Endothelial cell (in vitro differentiated cells): ENCODE results near the gene SNCAIP. TPM values are rescaled to one million over a fixed set of nuclear protein-coding genes. Genes with fewer than 3 reads are reported as not detected.

ENCODE experiments used
- DNase-seq: peaks from one replicate; pipeline ENCODE4 v3.0.0; 2021; ENCODE audit warnings: low spot score
- H3K27ac Mint-ChIP-seq: one replicate; pipeline ENCODE4 v1.8.0; 2021; ENCODE audit warnings: mixed read lengths, inconsistent platforms; ENCODE audit not compliant: unreplicated experiment
- H3K27me3 Mint-ChIP-seq: one replicate; pipeline ENCODE4 v1.8.0; 2021; ENCODE audit warnings: mild to moderate bottlenecking, moderate library complexity, mixed read lengths, inconsistent platforms; ENCODE audit not compliant: unreplicated experiment
- H3K36me3 Mint-ChIP-seq: one replicate; pipeline ENCODE4 v1.8.0; 2021; ENCODE audit warnings: mild to moderate bottlenecking, low read depth, mixed read lengths, inconsistent platforms; ENCODE audit not compliant: unreplicated experiment
- H3K4me1 Mint-ChIP-seq: one replicate; pipeline ENCODE4 v1.8.0; 2021; ENCODE audit warnings: mild to moderate bottlenecking, mixed read lengths, inconsistent platforms; ENCODE audit not compliant: unreplicated experiment
- H3K4me3 Mint-ChIP-seq: one replicate; pipeline ENCODE4 v1.8.0; 2021; ENCODE audit warnings: mild to moderate bottlenecking, mixed read lengths, inconsistent platforms; ENCODE audit not compliant: unreplicated experiment
- H3K9me3 Mint-ChIP-seq: one replicate; pipeline ENCODE4 v1.8.0; 2021; ENCODE audit warnings: mixed read lengths, inconsistent platforms; ENCODE audit not compliant: unreplicated experiment
- total RNA-seq: library from RNA; stranded (reverse); fragmentation: NEBNext Ultra II Directional; extraction: Animal tissue kit (Norgen Biotek cat#: 25700); gene quantifications from one replicate; pipeline ENCODE4 v1.2.1, GENCODE V29; 2021; ENCODE audit not compliant: unreplicated experiment
- TF ChIP-seq, protein P1 (sequence below): fragments of 200-600 bp; sonication (generic); IDR thresholded peaks from one replicate; pipeline ENCODE4 v1.5.0; 2021; ENCODE audit warnings: antibody characterized with exemption; ENCODE audit not compliant: unreplicated experiment

The SNCAIP gene
- total RNA-seq, 1 donor from 2014 or later: 254 TPM

- Mint-ChIP-seq H3K4me3 (no peak overlapping the region), H3K9me3 (no peaks in the 10 kb centered on the region), H3K36me3 (peaks cover 18% of the 10 kb centered on the region), H3K4me1 (peaks cover 27% of the 10 kb centered on the region), H3K27me3 (peaks cover 1% of the 10 kb centered on the region), H3K27ac (no peak overlapping the region)
- DNase-seq: no peak
- TF ChIP-seq, protein P1, sequence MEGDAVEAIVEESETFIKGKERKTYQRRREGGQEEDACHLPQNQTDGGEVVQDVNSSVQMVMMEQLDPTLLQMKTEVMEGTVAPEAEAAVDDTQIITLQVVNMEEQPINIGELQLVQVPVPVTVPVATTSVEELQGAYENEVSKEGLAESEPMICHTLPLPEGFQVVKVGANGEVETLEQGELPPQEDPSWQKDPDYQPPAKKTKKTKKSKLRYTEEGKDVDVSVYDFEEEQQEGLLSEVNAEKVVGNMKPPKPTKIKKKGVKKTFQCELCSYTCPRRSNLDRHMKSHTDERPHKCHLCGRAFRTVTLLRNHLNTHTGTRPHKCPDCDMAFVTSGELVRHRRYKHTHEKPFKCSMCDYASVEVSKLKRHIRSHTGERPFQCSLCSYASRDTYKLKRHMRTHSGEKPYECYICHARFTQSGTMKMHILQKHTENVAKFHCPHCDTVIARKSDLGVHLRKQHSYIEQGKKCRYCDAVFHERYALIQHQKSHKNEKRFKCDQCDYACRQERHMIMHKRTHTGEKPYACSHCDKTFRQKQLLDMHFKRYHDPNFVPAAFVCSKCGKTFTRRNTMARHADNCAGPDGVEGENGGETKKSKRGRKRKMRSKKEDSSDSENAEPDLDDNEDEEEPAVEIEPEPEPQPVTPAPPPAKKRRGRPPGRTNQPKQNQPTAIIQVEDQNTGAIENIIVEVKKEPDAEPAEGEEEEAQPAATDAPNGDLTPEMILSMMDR: no peak
Measured at GRCh38 chr5:122384739-122385235, 72.8 kb downstream of the SNCAIP start.

GRCh38 chr5:122385286-122385685, 73.2 kb downstream of the SNCAIP start:
- DNase-seq: no peak
- TF ChIP-seq, protein P1: no peak
- Mint-ChIP-seq H3K4me1 (peaks cover 31% of the 10 kb centered on the region), H3K36me3 (peaks cover 18% of the 10 kb centered on the region), H3K9me3 (no peaks in the 10 kb centered on the region), H3K27ac (no peak overlapping the region), H3K27me3 (peaks cover 1% of the 10 kb centered on the region), H3K4me3 (no peak overlapping the region)

DNA sequence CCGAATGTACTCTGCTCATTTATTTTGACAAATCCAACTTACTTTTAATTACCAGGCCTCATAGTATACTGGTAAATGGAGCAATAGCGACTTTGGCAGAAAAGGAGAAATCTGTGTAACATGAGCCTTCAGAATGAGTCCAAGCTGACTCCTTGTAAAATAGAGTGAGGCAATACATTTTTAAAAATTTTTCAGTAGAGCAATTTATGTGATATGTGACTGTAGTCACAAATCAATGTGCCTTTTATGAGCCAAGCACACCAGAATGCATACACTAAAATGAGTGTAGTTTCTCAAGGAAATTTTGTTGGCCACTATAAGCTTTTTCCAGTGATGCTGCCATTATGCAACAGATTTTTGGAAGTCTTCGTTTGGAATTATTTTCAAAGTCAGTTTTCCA, 73.8 kb downstream of the SNCAIP start:
- TF ChIP-seq, protein P1: no peak
- H3K4me3 Mint-ChIP-seq: no peak overlapping the region
- no peak overlapping the region for H3K27ac Mint-ChIP-seq
- H3K36me3 Mint-ChIP-seq: peaks cover 18% of the 10 kb centered on the region
- H3K27me3 Mint-ChIP-seq: peaks cover 1% of the 10 kb centered on the region
- H3K4me1 Mint-ChIP-seq: peaks cover 35% of the 10 kb centered on the region
- no peaks in the 10 kb centered on the region for H3K9me3 Mint-ChIP-seq
- DNase-seq: no peak

GRCh38 chr5:122390154-122390553, 78.1 kb downstream of the SNCAIP start:
- peaks cover 16% of the 10 kb centered on the region for H3K4me1 Mint-ChIP-seq
- H3K4me3 Mint-ChIP-seq: no peak overlapping the region
- peaks cover 1% of the 10 kb centered on the region for H3K27me3 Mint-ChIP-seq
- TF ChIP-seq, protein P1: no peak
- H3K9me3 Mint-ChIP-seq: no peaks in the 10 kb centered on the region
- no peak for DNase-seq
- H3K27ac Mint-ChIP-seq: no peak overlapping the region
- H3K36me3 Mint-ChIP-seq: peaks cover 28% of the 10 kb centered on the region

DNA sequence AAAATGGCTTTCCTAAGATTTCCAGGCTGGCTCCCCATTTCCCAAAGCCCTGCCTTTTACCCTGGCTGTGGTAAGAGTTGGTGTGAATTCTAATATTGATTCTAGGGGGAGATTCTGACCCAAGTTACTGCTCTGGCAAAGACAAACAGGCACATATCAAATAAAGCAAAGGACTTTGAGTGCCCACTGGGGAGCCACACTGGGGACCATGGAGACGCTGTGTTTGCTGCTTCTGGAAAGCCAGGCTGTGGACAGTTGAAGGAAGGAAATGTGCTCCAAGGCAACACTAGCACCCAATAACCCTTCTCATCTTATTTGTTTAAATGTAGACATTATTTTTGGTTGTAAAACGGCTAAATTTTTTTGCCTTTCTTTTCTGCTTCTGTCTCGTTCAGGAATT, 78.7 kb downstream of the SNCAIP start:
- no peak for DNase-seq
- H3K27me3 Mint-ChIP-seq: no peaks in the 10 kb centered on the region
- no peaks in the 10 kb centered on the region for H3K9me3 Mint-ChIP-seq
- H3K4me1 Mint-ChIP-seq: peaks cover 15% of the 10 kb centered on the region
- no peak overlapping the region for H3K27ac Mint-ChIP-seq
- no peak overlapping the region for H3K4me3 Mint-ChIP-seq
- peaks cover 23% of the 10 kb centered on the region for H3K36me3 Mint-ChIP-seq
- TF ChIP-seq, protein P1: no peak
